Heart right ventricle (tissue), 16 donors: ENCODE measurements around the gene PAX3. TPM values are rescaled to one million over a fixed set of nuclear protein-coding genes. Genes with fewer than 3 reads are reported as not detected.
A peak's percentile ranks its signal among the peaks of the same experiment; 100 is the strongest.

ENCODE experiments used
- ATAC-seq, 8 donors: fragments of 200-7000 bp; cut with Tn5 transposase; one replicate each; pipeline ENCODE4 v1.9.1; 2020; ENCODE audit warnings: mild to moderate bottlenecking in 8 of 8, moderate library complexity in 8 of 8, moderate number of reproducible peaks in 1 of 8
- DNase-seq, 2 donors: peaks; one replicate each; pipeline ENCODE4 v3.0.0-alpha.2; 2020
- H3K27ac ChIP-seq, 10 donors: fragments of 200-600 bp; sonication (generic) in 2 of 10; one replicate each; pipeline versions ENCODE4 v1.5.0 to v1.8.0; 2020 to 2022; ENCODE audit warnings: mild to moderate bottlenecking in 3 of 10
- H3K27me3 ChIP-seq, 7 donors: fragments of 200-600 bp; one replicate each; pipeline ENCODE4 v1.8.0; 2021 to 2022; ENCODE audit warnings: mild to moderate bottlenecking in 2 of 7
- H3K36me3 ChIP-seq, 9 donors: fragments of 200-600 bp; sonication (generic) in 1 of 9; one replicate each; pipeline versions ENCODE4 v1.5.0 to v1.8.0; 2020 to 2022; ENCODE audit warnings: mild to moderate bottlenecking in 2 of 9
- H3K4me1 ChIP-seq, 9 donors: fragments of 200-600 bp; sonication (generic) in 1 of 9; one replicate each; pipeline versions ENCODE4 v1.5.0 to v1.8.0; 2020 to 2022; ENCODE audit warnings: mild to moderate bottlenecking in 4 of 9
- H3K4me3 ChIP-seq, 10 donors: fragments of 200-600 bp; sonication (generic) in 2 of 10; one replicate each; pipeline versions ENCODE4 v1.5.0 to v1.8.0; 2020 to 2022; ENCODE audit warnings: mild to moderate bottlenecking in 7 of 10, moderate library complexity in 2 of 10
- H3K9me3 ChIP-seq, 11 donors: fragments of 200-600 bp in 10 of 11; sonication (generic) in 2 of 11; one replicate each; pipeline versions ENCODE4 v1.5.0 to v1.8.0; 2013 to 2022; ENCODE audit warnings: mild to moderate bottlenecking in 2 of 11, control low read depth in 1 of 11, moderate library complexity in 1 of 11
- CTCF ChIP-seq, 9 donors: fragments of 200-600 bp; sonication (generic) in 2 of 9; IDR thresholded peaks; one replicate each; pipeline versions ENCODE4 v1.5.0 to v1.8.0; 2021 to 2022; ENCODE audit warnings: antibody characterized with exemption in 9 of 9, mild to moderate bottlenecking in 5 of 9, moderate library complexity in 1 of 9
- WGBS, 2 donors: extraction: QIAGEN DNeasy Blood & Tissue Kit; methylation state at CpG; one replicate each; pipeline ENCODE4 v1.1.7; 2013; ENCODE audit warnings: inconsistent platforms in 1 of 2; 5-methylcytosine and 5-hydroxymethylcytosine counted together
- intact Hi-C, 10 donors: fragments of 100-400 bp; cut with DNase I; formaldehyde crosslinking; loops; one replicate each; pipeline versions ENCODE4 v1.11.1 to v1.14.2; 2022
- polyA plus RNA-seq, 2 donors: library from polyadenylated mRNA; stranded (reverse); fragments of 200-250 nt; gene quantifications; one replicate each; pipeline ENCODE4 v1.2.3, GENCODE V29; 2013
- total RNA-seq, 10 donors: library from RNA; stranded (reverse); fragmentation: NEBNext Ultra II Directional in 3 of 10; extraction: Animal tissue kit (Norgen Biotek cat#: 25700) in 3 of 10; gene quantifications; one replicate each; pipeline versions ENCODE4 v1.2.1 to v1.2.4, GENCODE V29; 2021 to 2023
- donor health status: Arrhythmogenic right ventricular cardiomyopathy.
- donor health status: ischemic (EF 13 %, LVEDD 7.1; RV severe dilation, severe dysfunction).
- donor health status: healthy with polysubstance abuse.
- donor health status: DM: no; HTN: yes; CAD: no.
- donor health status: DM: no; HTN: no; CAD: no.
- donor health status: ischemic (EF 25% LVEDD 6.9; RV normal size, moderate dysfunction).
- donor health status: ischemic (EF 25% LVEDD 5.7; RV mildly dilated, moderate dysfunction).
- donor health status: healthy.
- donor health status: DM: yes; HTN: yes; CAD: no.
- donor health status: Ischemic cardiomyopathy.
- donor health status: ischemic (EF 35%, LVEDD 5.7; RV mildly dilated, moderate dysfunction).
- donor health status: nonischemic (EF 11% LVEDD 7.7; RV severe dilation, severe dysfunction).
- donor health status: DM: yes; HTN: yes; CAD: no.
- donor health status: PGD.
- donor health status: ischemic (EF 29% LVEDD 5.4; RV normal size, mild dysfunction).
- donor health status: nonischemic (EF 23%, LVEDD 6.1; RV moderate dilation, normal function).

PAX3 gene
- total and polyA plus RNA-seq, 12 donors, result 0.01 TPM; not detected in 11

DNA sequence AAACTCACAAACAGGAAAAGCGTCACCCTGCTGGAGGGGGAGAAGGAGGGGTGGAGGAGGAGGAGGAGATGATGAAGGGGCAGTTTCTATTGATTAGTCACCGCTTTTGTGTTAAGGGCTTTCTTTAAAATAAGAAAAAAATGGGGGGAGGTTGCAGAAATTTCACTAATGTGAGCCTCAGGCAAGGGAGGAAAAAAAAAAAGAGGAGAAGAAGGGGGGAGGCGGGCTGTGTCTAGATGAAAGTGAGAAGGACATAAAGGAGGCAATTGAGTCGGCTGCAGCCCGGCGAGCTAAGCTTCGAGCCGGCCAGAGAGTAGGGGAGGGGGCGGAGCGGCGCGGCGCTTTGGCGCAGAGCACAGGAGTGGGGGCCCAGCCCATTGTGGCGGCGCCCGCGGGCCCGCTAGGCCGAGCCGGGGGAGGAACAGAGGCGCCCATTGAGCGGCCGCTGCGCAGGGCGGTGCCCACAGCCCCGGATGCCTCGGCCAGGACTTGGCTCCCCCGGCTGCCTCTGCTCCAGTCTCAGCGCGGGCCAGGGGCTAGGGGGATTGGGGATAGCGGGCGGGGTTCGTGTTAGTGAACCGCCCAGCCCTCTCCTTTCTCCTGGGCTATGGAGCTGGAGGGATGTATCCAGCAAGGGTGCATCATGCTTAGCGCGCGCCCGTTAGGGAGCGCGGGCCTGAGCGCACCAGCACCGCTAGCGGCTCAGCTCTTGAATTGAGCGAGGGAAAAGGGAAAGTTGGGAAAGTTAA lies 7.9 kb downstream of the PAX3 start:
- WGBS, 2 donors, result 2 to 3% methylated on average over 42 to 45 of the region's 45 CpGs
- intact Hi-C loops, result no loop called here
- Histone ChIP-seq H3K4me3 (peak overlapping the region in 2 of 10 donors; percentile 2 to 16), H3K9me3 (peaks cover 0 to 2% (median 0%) of the 10 kb centered on the region in 11 donors), H3K27me3 (peaks cover 22 to 100% (median 99%) of the 10 kb centered on the region in 7 donors), H3K27ac (no peak overlapping the region), H3K36me3 (no peaks in the 10 kb centered on the region), H3K4me1 (peaks cover 4 to 26% (median 12%) of the 10 kb centered on the region in 9 donors)
- ATAC-seq, result peak in 7 of 8 donors; percentile 18 to 69 (median 41)
- no peak for DNase-seq
- TF ChIP-seq CTCF (IDR thresholded peaks at IDR 0.05), result no peak

- no peak for ATAC-seq
- TF ChIP-seq CTCF (IDR thresholded peaks at IDR 0.05), result no peak
- Histone ChIP-seq H3K4me3 (no peak overlapping the region), H3K27ac (no peak overlapping the region), H3K36me3 (no peaks in the 10 kb centered on the region), H3K4me1 (peaks cover 0 to 21% (median 7%) of the 10 kb centered on the region in 9 donors), H3K9me3 (peaks cover 0 to 2% (median 0%) of the 10 kb centered on the region in 11 donors), H3K27me3 (peaks cover 19 to 100% (median 99%) of the 10 kb centered on the region in 7 donors)
- intact Hi-C loops, result no loop called here
- DNase-seq, result no peak
- WGBS, 2 donors, result 7 to 14% methylated on average over 7 of the region's 7 CpGs
Measured at GRCh38 chr2:222290401-222290735, 8.4 kb downstream of the PAX3 start.

DNA sequence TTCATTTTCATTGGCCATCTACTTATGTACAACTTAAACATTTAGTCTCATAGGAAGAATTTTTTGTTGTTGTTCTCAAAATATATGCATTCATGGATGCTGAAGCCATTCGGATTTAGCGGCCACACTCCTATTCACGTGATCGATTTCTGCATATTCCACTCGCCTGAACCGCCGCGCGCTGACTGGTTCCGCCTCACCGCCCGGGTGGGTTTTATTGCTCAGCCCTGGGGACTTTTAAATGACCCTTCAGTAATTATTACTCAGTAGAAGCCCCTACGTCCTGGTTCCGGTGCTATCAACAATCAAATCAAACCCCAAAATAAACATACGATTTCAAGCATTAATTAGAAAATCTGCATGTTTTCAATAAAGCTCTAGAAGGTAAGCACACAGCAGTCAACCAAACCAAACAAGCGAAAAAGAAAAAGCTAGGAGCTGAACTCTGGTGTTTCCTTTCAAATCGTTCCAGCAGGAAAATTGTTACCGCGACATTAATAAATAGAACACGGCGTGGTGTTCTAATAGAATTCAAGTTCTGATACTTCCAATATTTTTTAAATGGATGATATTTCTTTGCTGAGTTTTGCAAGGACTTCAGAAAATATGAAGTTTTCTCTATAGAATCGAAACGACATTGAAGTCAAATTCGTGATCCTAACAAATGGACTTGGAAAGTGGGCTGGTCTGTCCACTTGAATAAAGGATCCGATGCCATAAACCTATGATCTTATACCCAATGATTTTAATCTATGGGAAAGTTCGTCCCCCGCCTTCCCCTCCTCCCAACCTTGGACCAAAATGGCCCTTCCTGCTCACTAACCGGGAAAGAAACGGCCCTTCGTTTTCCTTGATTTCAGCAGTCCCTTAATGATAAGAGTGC lies 9.3 kb downstream of the PAX3 start:
- H3K27ac ChIP-seq, result no peak overlapping the region
- peaks cover 0 to 2% (median 0%) of the 10 kb centered on the region in 11 donors for H3K9me3 ChIP-seq
- H3K4me1 ChIP-seq, result peaks cover 0 to 13% (median 0%) of the 10 kb centered on the region in 9 donors
- ATAC-seq (no peak), DNase-seq (no peak)
- intact Hi-C loops, result loop anchor here in 1 of 10 donors (10.0 kb wide), 1 partner anchor 225 kb away; no protein-coding TSS in a partner anchor
- no peak for TF ChIP-seq CTCF (IDR thresholded peaks at IDR 0.05)
- WGBS, 2 donors, result 7 to 9% methylated on average over 30 of the region's 30 CpGs
- H3K36me3 ChIP-seq, result no peaks in the 10 kb centered on the region
- H3K27me3 ChIP-seq, result peaks cover 11 to 100% (median 99%) of the 10 kb centered on the region in 7 donors
- no peak overlapping the region for H3K4me3 ChIP-seq

GRCh38 chr2:222288590-222289277 lies 10.1 kb downstream of the PAX3 start:
- H3K36me3 ChIP-seq, result no peaks in the 10 kb centered on the region

More at GRCh38 chr2:222288590-222289277, 10.1 kb downstream of the PAX3 start:
- ATAC-seq (no peak), DNase-seq (no peak)
- Histone ChIP-seq H3K27ac (no peak overlapping the region), H3K27me3 (peaks cover 11 to 100% (median 98%) of the 10 kb centered on the region in 7 donors), H3K4me3 (no peak overlapping the region), H3K9me3 (peaks cover 0 to 2% (median 0%) of the 10 kb centered on the region in 11 donors), H3K4me1 (peaks cover 0 to 11% (median 0%) of the 10 kb centered on the region in 9 donors)
- 11 to 12% methylated on average over 8 of the region's 8 CpGs for WGBS, 2 donors
- intact Hi-C loops, result loop anchor here in 1 of 10 donors (10.0 kb wide), 1 partner anchor 224 kb away; no protein-coding TSS in a partner anchor
- no peak for TF ChIP-seq CTCF (IDR thresholded peaks at IDR 0.05)
